CD4-positive, alpha-beta T cell treated with Interleukin-17A for 1 hour (primary cell): ENCODE data around the gene OR52N1.

ENCODE experiments used
- DNase-seq: peaks from one replicate; pipeline ENCODE4 v3.0.0-alpha.2; 2020

Gene OR52N1

DNA sequence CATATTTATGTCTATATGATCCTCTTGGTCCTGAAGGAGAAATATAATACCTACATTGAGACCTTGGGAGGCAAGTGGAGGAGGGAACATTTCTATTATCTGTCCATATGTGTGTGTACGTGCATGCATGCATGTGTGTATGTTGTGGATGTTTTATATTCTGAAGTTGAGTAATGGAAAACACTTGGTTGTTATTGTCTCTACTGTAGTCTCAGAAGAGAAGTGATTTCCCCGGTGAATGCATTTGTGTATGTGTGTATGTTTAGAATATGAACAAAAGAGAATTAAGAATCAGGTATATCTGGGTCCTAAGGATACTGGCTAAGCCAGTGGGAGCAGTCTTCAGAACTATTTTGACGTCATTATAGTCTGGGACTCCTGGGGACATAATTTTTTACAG is at the start of gene OR52N1:
Gene OR52N1, minus strand, starts transcription at position 101 of the 400 bp plus-strand sequence. CDS start 2,449 bp downstream, outside the sequence.
- no peak for DNase-seq

DNA sequence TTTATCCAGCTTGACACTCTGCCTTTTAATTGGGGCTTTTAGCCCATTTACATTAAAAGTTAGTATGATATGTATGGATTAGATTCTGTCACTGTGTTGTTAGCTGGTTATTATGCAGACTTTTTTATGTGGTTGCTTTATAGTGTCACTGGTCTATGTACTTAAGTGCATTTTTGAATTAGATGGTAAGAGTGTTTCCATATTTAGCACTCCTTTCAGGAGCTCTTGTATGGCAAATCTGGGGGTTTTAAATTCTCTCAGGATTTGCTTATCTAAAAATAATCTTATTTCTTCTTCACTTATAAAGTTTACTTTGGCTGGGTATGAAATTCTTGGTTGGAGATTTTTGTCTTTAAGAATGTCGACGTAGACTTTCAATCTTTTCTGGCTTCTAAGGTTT is 46.6 kb upstream of the OR52N1 start:
- DNase-seq: no peak

- no peak for DNase-seq
Observed at GRCh38 chr11:5833446-5833845, 42.4 kb upstream of the OR52N1 start.

DNA sequence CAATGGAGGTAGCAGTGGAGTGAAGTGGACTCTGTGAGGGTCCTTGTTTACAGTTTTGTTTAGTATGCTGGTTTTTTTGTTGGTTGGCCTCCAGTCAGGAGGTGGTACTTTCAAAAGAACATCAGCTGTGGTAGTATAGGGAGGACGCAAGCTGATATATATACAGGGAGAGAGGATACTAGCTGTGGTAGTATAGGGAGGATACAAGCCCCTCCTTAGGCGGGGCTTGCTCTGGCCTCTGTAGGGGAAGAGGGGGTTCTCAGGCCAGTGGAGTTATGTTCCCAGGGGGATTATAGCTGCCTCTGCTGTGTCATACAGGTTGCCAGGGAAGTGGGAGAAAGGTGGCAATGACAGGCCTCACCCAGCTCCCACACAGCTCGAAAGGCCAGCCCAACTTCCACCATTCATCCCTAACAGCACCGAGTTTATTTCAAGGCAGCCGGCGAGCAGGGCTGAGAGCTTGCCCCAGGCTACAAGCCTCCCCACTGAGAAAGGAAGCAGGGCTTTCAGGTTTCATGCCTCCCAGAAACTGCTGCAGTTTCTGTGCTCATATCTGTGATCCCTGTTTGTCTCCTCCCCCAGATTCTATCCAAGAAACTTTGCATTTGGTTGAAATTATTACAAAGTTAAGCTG is 40.2 kb upstream of the OR52N1 start:
- DNase-seq: no peak

GRCh38 chr11:5818245-5818886 is 27.3 kb upstream of the OR52N1 start:
- no peak for DNase-seq

DNA sequence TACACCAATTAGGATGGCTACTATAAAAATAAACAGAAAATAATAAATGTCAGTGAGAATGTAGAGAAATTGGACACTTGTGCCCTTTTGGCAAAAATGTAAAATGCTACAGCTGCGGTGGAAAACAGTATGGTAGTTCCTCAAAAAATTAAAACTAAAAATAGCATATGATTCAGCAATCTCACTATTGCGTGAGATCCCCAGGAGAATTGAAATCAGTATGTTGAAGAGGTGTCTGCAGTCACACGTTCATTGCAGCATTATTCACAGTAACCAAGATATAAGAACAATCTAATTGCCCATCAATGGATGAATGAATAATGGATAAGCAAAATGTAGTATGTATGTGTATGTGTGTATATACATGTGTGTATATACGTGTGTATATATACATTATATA is 24.5 kb upstream of the OR52N1 start:
- no peak for DNase-seq

GRCh38 chr11:5809905-5810795 is 19.1 kb upstream of the OR52N1 start:
- DNase-seq: no peak

GRCh38 chr11:5809122-5809519 is 18.1 kb upstream of the OR52N1 start:
- peak; percentile 2 for DNase-seq

- peak; percentile 80 for DNase-seq
Observed at GRCh38 chr11:5808500-5809121, 17.5 kb upstream of the OR52N1 start, which contains the start of gene OR52N2. TSS of gene OR52N2 (plus strand) at chr11:5808924. CDS start at chr11:5820336, 11,412 bp downstream.

GRCh38 chr11:5807580-5807979 is 16.5 kb upstream of the OR52N1 start:
- DNase-seq: no peak

DNA sequence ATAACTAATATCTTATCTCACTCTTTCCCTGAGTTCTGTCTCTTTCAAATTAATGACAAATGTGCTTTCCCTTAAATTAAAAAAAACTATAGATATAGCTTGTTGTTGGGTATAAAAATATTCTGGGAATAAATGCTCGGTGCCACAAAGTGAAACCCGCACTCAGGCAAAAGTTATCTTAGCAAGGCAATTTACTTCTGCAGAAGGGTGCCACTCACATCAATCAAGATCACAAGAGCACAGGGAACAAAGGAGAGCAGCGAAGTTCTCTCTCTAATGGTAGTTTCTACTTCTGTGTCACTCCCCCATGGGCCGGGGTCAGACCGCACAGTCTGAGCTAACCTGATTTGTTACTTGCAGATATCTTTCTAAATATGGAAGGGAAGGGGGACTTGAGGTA is 12.9 kb upstream of the OR52N1 start:
- no peak for DNase-seq

- DNase-seq: no peak
Observed at GRCh38 chr11:5796541-5796940, 5.5 kb upstream of the OR52N1 start.

GRCh38 chr11:5783255-5783654 is 7.8 kb downstream of the OR52N1 start, which contains the start of gene OR52N5:
TSS of gene OR52N5 (minus strand) at chr11:5783355. CDS start at chr11:5778634, 4,721 bp downstream.
- DNase-seq: no peak

GRCh38 chr11:5767056-5767455 is 24.0 kb downstream of the OR52N1 start:
- DNase-seq: no peak

DNA sequence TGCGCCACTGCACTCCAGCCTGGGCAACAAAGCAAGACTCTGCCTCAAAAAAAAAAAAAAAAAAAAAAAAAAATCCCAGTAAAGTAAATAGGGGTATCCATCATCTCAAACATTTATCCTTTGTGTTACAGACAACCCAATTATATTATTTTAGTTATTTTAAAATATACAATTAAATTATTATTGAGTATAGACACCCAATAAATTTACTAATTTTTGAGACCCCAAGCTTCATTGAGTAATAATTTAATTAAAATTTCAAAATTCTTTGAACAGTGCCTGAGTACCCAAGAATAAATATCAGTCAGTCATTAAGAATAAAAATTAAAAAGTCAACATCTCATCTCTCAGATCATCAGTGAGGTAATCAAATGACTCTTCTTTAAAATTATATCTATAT is 37.1 kb downstream of the OR52N1 start, which contains the start of gene OR52N4:
Gene OR52N4, plus strand, starts transcription at position 301 of the 400 bp plus-strand sequence. CDS start 498 bp downstream, outside the sequence.
- no peak for DNase-seq

- DNase-seq: no peak
Observed at GRCh38 chr11:5749836-5750235, 41.2 kb downstream of the OR52N1 start.

DNA sequence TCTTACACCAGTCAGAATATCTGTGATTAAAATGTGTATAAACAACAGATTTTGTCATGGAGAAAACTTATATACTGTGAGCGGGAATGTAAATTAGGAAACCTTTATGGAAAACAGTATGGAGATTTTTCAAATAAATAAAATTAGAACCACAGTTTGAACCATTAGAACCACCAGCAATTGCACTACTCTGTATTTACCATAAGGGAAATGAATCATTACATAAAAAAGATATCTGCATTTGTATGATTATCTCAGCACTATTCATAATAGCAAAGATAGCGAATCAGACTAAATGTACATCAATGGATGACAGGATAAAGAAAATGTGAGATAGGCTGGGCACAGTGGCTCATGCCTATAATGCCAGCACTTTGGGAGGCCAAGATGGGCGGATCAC is 44.5 kb downstream of the OR52N1 start:
- no peak for DNase-seq

DNA sequence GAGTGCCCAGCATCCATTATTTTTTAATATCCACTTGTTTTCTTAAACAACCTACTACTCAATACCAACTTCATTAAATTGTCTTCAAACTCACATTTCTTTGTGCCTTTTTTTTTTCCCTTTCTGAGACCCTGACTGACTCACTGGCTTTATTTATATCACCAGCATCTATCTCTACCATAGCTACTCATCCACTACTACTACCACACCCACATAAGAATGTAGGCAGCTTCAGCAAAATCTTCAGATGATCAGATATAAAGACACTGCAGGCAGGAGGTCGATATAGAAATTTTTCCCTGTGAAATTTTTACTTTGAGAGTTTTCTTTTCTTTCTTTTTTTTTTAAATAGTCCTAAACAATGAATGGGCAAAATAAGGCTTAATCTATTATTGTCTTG is 52.6 kb downstream of the OR52N1 start:
- DNase-seq: no peak

GRCh38 chr11:5737670-5738392 is 53.2 kb downstream of the OR52N1 start:
- no peak for DNase-seq

DNA sequence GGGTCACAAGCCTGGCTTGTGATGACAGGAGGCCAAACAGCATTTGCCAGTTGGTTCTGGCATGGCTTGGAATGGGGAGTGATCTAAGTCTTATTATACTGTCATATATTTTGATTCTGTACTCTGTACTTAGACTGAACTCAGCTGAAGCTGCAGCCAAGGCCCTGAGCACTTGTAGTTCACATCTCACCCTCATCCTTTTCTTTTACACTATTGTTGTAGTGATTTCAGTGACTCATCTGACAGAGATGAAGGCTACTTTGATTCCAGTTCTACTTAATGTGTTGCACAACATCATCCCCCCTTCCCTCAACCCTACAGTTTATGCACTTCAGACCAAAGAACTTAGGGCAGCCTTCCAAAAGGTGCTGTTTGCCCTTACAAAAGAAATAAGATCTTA is 54.0 kb downstream of the OR52N1 start:
- no peak for DNase-seq
